Measurements from ENCODE around the gene NT5DC1. TPM values are rescaled to one million over a fixed set of nuclear protein-coding genes. Genes with fewer than 3 reads are reported as not detected.
A peak's percentile ranks its signal among the peaks of the same experiment; 100 is the strongest.
"Not testable (repeated sequence)": the region's sequence is repeated elsewhere in the genome, so short reads cannot be mapped to it uniquely, and the experiment has no call there.

Gene NT5DC1
- polyA plus RNA-seq, 1 experiment = 23.2 TPM

DNA sequence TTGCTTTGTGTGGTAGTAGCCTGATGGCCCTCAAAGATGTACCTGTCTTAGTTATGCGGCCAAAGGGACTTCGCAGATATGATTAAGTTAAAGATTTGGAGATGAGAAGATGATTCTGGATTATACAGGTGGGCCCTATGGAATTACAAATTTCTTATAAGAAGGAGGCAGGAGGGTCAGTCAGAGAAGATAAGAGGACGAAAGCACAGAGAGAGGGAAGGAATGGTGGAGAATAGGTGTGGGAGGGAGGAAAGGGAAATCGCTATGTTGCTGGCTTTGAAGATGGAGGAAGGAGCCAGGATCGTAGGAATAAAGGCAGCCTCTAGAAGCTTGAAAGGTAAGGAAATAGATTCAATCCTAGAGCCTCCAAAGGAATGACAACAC is 180.3 kb downstream of the NT5DC1 start:
- ChIA-PET POLR2A (interaction anchor here (0.8 to 1.6 kb wide), 2 partner anchors 72 to 284 kb away, joined by 3 to 4 read pairs; no protein-coding TSS in a partner anchor), CTCF (interaction anchor here (0.6 to 5.4 kb wide), 7 partner anchors 12 to 279 kb away, joined by 3 to 66 read pairs (median 6); no protein-coding TSS in a partner anchor)
- no peaks in the 10 kb centered on the region; the same call in 1 of the 2 replicates for H3K9me3 ChIP-seq (ENCODE audit: control insufficient read depth, insufficient read depth, low read length)
- peak overlapping the region; percentile 64 for H3K4me3 ChIP-seq (ENCODE audit: low read depth, low read length)
- H3K27me3 ChIP-seq (ENCODE audit: control insufficient read depth, insufficient read depth, low read length) = no peaks in the 10 kb centered on the region
- TF ChIP-seq, protein P1, sequence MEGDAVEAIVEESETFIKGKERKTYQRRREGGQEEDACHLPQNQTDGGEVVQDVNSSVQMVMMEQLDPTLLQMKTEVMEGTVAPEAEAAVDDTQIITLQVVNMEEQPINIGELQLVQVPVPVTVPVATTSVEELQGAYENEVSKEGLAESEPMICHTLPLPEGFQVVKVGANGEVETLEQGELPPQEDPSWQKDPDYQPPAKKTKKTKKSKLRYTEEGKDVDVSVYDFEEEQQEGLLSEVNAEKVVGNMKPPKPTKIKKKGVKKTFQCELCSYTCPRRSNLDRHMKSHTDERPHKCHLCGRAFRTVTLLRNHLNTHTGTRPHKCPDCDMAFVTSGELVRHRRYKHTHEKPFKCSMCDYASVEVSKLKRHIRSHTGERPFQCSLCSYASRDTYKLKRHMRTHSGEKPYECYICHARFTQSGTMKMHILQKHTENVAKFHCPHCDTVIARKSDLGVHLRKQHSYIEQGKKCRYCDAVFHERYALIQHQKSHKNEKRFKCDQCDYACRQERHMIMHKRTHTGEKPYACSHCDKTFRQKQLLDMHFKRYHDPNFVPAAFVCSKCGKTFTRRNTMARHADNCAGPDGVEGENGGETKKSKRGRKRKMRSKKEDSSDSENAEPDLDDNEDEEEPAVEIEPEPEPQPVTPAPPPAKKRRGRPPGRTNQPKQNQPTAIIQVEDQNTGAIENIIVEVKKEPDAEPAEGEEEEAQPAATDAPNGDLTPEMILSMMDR (IDR thresholded peaks at IDR 0.05; ENCODE audit: low read depth, low read length) = no peak
- no peak overlapping the region for H3K27ac ChIP-seq (ENCODE audit: low read depth, low read length)
- no peak for DNase-seq (ENCODE audit: low read depth, low spot score)

DNA sequence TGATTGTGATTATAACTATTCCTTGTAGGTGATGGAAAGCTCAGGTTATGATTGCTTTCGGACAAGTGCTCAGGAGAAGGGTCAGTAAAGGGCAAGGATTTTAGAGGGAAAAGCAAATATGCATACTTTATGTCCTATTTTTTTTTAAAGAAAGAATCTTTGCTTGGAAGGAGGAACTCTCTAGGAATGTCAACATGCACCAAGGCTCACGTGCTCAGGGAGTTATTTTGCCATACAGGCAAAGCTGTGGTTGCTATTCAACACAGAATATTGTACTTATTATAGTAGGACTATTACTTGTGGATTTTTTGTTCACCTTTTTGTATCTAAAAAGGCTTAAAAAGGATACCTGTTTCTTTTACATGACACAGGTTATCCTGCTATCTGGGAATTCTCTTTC is 182.0 kb downstream of the NT5DC1 start:
- ChIA-PET CTCF (interaction anchor here (0.6 to 1.7 kb wide), 5 partner anchors 10 to 368 kb away, joined by 3 to 8 read pairs (median 4); no protein-coding TSS in a partner anchor), POLR2A (no interaction called here)
- H3K27ac ChIP-seq (ENCODE audit: low read depth, low read length) = no peak overlapping the region
- H3K4me3 ChIP-seq (ENCODE audit: low read depth, low read length) = no peak overlapping the region
- H3K27me3 ChIP-seq (ENCODE audit: control insufficient read depth, insufficient read depth, low read length) = no peaks in the 10 kb centered on the region
- TF ChIP-seq, protein P1 (IDR thresholded peaks at IDR 0.05; ENCODE audit: low read depth, low read length) = no peak
- no peak for DNase-seq (ENCODE audit: low read depth, low spot score)
- H3K9me3 ChIP-seq (ENCODE audit: control insufficient read depth, insufficient read depth, low read length) = no peaks in the 10 kb centered on the region; the same call in 1 of the 2 replicates

DNA sequence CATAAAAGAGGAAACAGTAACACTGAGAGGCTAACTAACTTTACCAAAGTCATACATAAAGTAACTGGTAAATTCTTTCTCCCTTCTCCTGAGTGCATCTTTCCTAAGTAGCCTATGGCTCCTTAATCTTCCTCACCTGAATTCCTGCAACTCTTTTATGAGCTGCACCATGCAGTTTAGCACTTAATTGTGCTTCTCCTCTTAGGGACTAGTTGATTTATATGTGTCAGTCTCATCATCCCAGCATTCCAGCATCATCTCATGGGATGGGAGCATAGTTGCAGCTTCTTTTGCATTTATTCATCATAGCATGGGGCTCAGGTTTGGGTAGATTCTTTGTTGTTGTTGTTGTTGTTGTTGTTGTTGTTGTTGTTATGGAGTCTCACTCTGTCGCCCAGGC is 182.5 kb downstream of the NT5DC1 start:
- Histone ChIP-seq H3K27me3 (ENCODE audit: control insufficient read depth, insufficient read depth, low read length) (no peaks in the 10 kb centered on the region), H3K4me3 (ENCODE audit: low read depth, low read length) (no peak overlapping the region), H3K27ac (ENCODE audit: low read depth, low read length) (no peak overlapping the region), H3K9me3 (ENCODE audit: control insufficient read depth, insufficient read depth, low read length) (no peaks in the 10 kb centered on the region; the same call in 1 of the 2 replicates)
- ChIA-PET POLR2A (no interaction called here), CTCF (interaction anchor here (1.0 to 1.7 kb wide), 4 partner anchors 10 to 279 kb away, joined by 3 to 8 read pairs (median 4); no protein-coding TSS in a partner anchor)
- TF ChIP-seq, protein P1 (IDR thresholded peaks at IDR 0.05; ENCODE audit: low read depth, low read length) = no peak
- DNase-seq (ENCODE audit: low read depth, low spot score) = no peak

DNA sequence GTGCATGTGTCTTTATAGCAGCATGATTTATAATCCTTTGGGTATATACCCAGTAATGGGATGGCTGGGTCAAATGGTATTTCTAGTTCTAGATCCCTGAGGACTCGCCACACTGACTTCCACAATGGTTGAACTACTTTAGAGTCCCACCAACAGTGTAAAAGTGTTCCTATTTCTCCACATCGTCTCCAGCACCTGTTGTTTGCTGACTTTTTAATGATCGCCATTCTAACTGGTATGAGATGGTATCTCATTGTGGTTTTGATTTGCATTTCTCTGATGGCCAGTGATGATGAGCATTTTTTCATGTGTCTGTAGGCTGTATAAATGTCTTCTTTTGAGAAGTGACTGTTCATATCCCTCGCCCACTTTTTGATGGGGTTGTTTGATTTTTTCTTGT is 184.3 kb downstream of the NT5DC1 start:
- H3K27me3 ChIP-seq (ENCODE audit: control insufficient read depth, insufficient read depth, low read length); H3K9me3 ChIP-seq (ENCODE audit: control insufficient read depth, insufficient read depth, low read length); H3K27ac ChIP-seq (ENCODE audit: low read depth, low read length); CTCF ChIA-PET; DNase-seq (ENCODE audit: low read depth, low spot score); POLR2A ChIA-PET; H3K4me3 ChIP-seq (ENCODE audit: low read depth, low read length): not testable (repeated sequence)

DNA sequence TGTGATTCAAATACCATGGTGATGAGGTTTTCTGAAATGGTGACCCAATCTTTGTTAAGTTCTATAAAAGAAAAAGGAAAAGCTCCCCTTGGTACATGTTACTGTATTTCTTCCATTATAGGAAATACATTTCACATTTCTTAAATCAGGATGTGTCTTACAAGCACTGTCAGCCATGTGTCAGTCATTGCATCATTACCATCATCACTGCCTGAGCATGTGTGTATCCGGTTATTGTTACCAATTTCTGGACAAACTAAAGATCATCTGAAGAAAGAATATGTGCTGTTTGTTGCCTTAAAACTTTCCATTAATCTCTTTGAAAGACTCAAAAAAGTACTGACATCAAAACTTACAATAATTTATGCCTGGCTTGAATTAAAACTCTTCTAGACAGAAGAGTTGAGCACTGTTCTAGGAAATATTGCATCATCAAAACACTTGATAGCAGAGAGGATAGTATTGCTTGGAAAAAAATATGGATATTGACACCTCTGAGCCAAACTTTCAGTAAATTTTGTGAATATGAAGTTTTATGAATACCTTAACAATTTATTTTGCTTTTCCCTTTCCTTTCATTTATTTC is 186.2 kb downstream of the NT5DC1 start:
- DNase-seq (ENCODE audit: low read depth, low spot score) = no peak
- no peaks in the 10 kb centered on the region for H3K27me3 ChIP-seq (ENCODE audit: control insufficient read depth, insufficient read depth, low read length)
- no peak overlapping the region for H3K4me3 ChIP-seq (ENCODE audit: low read depth, low read length)
- ChIA-PET POLR2A (interaction anchor here (1.3 kb wide), 1 partner anchor 85 kb away, joined by 12 read pairs; the partner anchor contains the start of gene DSE), CTCF (interaction anchor here (0.6 to 5.2 kb wide), 58 partner anchors 9 to 369 kb away, joined by 3 to 102 read pairs (median 9); partner anchors contain the start of genes CALHM4, CALHM5 and RWDD1)
- no peaks in the 10 kb centered on the region for H3K9me3 ChIP-seq (ENCODE audit: control insufficient read depth, insufficient read depth, low read length)
- TF ChIP-seq, protein P1 (IDR thresholded peaks at IDR 0.05; ENCODE audit: low read depth, low read length) = no peak
- no peak overlapping the region for H3K27ac ChIP-seq (ENCODE audit: low read depth, low read length)
